ENCODE results near the gene RAD51D. TPM values are rescaled to one million over a fixed set of nuclear protein-coding genes. Genes with fewer than 3 reads are reported as not detected.
"Not testable (repeated sequence)": the region's sequence is repeated elsewhere in the genome, so short reads cannot be mapped to it uniquely, and the experiment has no call there.

RAD51D gene
- total RNA-seq, 1 donor from 2014 or later, result 35.2 TPM

- H3K27me3 Mint-ChIP-seq, result no peaks in the 10 kb centered on the region
- H3K27ac Mint-ChIP-seq, result no peak overlapping the region
- intact Hi-C loops (cut with micrococcal nuclease), result no loop called here
- peaks cover 13% of the 10 kb centered on the region for H3K36me3 Mint-ChIP-seq (ENCODE audit: low read depth)
- no peak for DNase-seq
- peaks cover 11% of the 10 kb centered on the region for H3K4me1 Mint-ChIP-seq
- no peak overlapping the region for H3K4me3 Mint-ChIP-seq
- no peaks in the 10 kb centered on the region for H3K9me3 Mint-ChIP-seq
These were observed 24.8 kb downstream of the RAD51D start for GRCh38 chr17:35094902-35095301.

- H3K4me1 Mint-ChIP-seq, result peaks cover 38% of the 10 kb centered on the region
- H3K36me3 Mint-ChIP-seq (ENCODE audit: low read depth); DNase-seq; intact Hi-C loops (cut with micrococcal nuclease); H3K4me3 Mint-ChIP-seq; H3K27ac Mint-ChIP-seq; H3K27me3 Mint-ChIP-seq; H3K9me3 Mint-ChIP-seq: not testable (repeated sequence)
These were observed 29.0 kb downstream of the RAD51D start for GRCh38 chr17:35090707-35091106.

GRCh38 chr17:35089586-35090296 is 29.9 kb downstream of the RAD51D start:
- Mint-ChIP-seq H3K4me3 (peak overlapping the region; percentile 89), H3K4me1 (peaks cover 44% of the 10 kb centered on the region), H3K27ac (peak overlapping the region; percentile 96), H3K9me3 (no peaks in the 10 kb centered on the region), H3K36me3 (ENCODE audit: low read depth) (peaks cover 2% of the 10 kb centered on the region), H3K27me3 (no peaks in the 10 kb centered on the region)
- intact Hi-C loops (cut with micrococcal nuclease), result loop anchor here (1.0 to 10.0 kb wide), 6 partner anchors 30 to 705 kb away; partner anchors contain the start of gene RAD51D
- DNase-seq, result no peak

- no peaks in the 10 kb centered on the region for H3K27me3 Mint-ChIP-seq
- peak overlapping the region; percentile 96 for H3K27ac Mint-ChIP-seq
These were observed 30.6 kb downstream of the RAD51D start for GRCh38 chr17:35088881-35089585.

GRCh38 chr17:35088356-35088880 is 31.2 kb downstream of the RAD51D start:
- Mint-ChIP-seq H3K9me3 (no peaks in the 10 kb centered on the region), H3K36me3 (ENCODE audit: low read depth) (peaks cover 2% of the 10 kb centered on the region), H3K27ac (peak overlapping the region; percentile 96), H3K4me3 (peak overlapping the region; percentile 95), H3K4me1 (peaks cover 44% of the 10 kb centered on the region), H3K27me3 (no peaks in the 10 kb centered on the region)
- peak; percentile 78 for DNase-seq
- intact Hi-C loops (cut with micrococcal nuclease), result loop anchor here (1.0 to 10.0 kb wide), 3 partner anchors 25 to 704 kb away; partner anchors contain the start of gene RFFL

More at GRCh38 chr17:35088881-35089585, 30.6 kb downstream of the RAD51D start:
- DNase-seq, result peak; percentile 97
- Mint-ChIP-seq H3K4me1 (peaks cover 44% of the 10 kb centered on the region), H3K4me3 (peak overlapping the region; percentile 95), H3K36me3 (ENCODE audit: low read depth) (peaks cover 2% of the 10 kb centered on the region), H3K9me3 (no peaks in the 10 kb centered on the region)
- intact Hi-C loops (cut with micrococcal nuclease), result loop anchor here (1.0 to 10.0 kb wide), 8 partner anchors 26 to 704 kb away; partner anchors contain the start of genes RAD51D and RFFL

GRCh38 chr17:35087731-35088355 is 31.8 kb downstream of the RAD51D start:
- Mint-ChIP-seq H3K27ac (peak overlapping the region; percentile 96), H3K4me1 (peaks cover 50% of the 10 kb centered on the region), H3K36me3 (ENCODE audit: low read depth) (peaks cover 2% of the 10 kb centered on the region), H3K27me3 (no peaks in the 10 kb centered on the region), H3K4me3 (peak overlapping the region; percentile 95), H3K9me3 (no peaks in the 10 kb centered on the region)
- DNase-seq, result peak; percentile 82
- intact Hi-C loops (cut with micrococcal nuclease), result loop anchor here (1.0 to 10.0 kb wide), 3 partner anchors 25 to 703 kb away; partner anchors contain the start of gene RFFL

- no peak for DNase-seq
These were observed 32.6 kb downstream of the RAD51D start for GRCh38 chr17:35086931-35087573.

GRCh38 chr17:35086164-35086563 is 33.5 kb downstream of the RAD51D start:
- Mint-ChIP-seq H3K9me3 (no peaks in the 10 kb centered on the region), H3K4me1 (peaks cover 62% of the 10 kb centered on the region), H3K27ac (no peak overlapping the region), H3K27me3 (no peaks in the 10 kb centered on the region), H3K4me3 (peak overlapping the region; percentile 4), H3K36me3 (ENCODE audit: low read depth) (peaks cover 2% of the 10 kb centered on the region)
- DNase-seq, result no peak
- intact Hi-C loops (cut with micrococcal nuclease), result loop anchor here (10.0 kb wide), 1 partner anchor 701 kb away; no protein-coding TSS in a partner anchor

More at GRCh38 chr17:35086931-35087573, 32.6 kb downstream of the RAD51D start:
- Mint-ChIP-seq H3K4me1 (peaks cover 57% of the 10 kb centered on the region), H3K27me3 (no peaks in the 10 kb centered on the region), H3K9me3 (no peaks in the 10 kb centered on the region), H3K36me3 (ENCODE audit: low read depth) (peaks cover 2% of the 10 kb centered on the region), H3K27ac (peak overlapping the region; percentile 96), H3K4me3 (peak overlapping the region; percentile 95)
- intact Hi-C loops (cut with micrococcal nuclease), result loop anchor here (10.0 kb wide), 1 partner anchor 702 kb away; no protein-coding TSS in a partner anchor

- Mint-ChIP-seq H3K9me3 (no peaks in the 10 kb centered on the region), H3K4me3 (no peak overlapping the region), H3K27ac (no peak overlapping the region), H3K36me3 (ENCODE audit: low read depth) (peaks cover 6% of the 10 kb centered on the region), H3K4me1 (peaks cover 70% of the 10 kb centered on the region), H3K27me3 (no peaks in the 10 kb centered on the region)
- DNase-seq, result no peak
- intact Hi-C loops (cut with micrococcal nuclease), result loop anchor here (10.0 kb wide), 1 partner anchor 700 kb away; no protein-coding TSS in a partner anchor
These were observed 34.7 kb downstream of the RAD51D start for GRCh38 chr17:35084987-35085386.

- no peak for DNase-seq
- no peaks in the 10 kb centered on the region for H3K9me3 Mint-ChIP-seq
- H3K27ac Mint-ChIP-seq, result no peak overlapping the region
- peaks cover 68% of the 10 kb centered on the region for H3K4me1 Mint-ChIP-seq
- H3K4me3 Mint-ChIP-seq, result no peak overlapping the region
- no peaks in the 10 kb centered on the region for H3K27me3 Mint-ChIP-seq
- intact Hi-C loops (cut with micrococcal nuclease), result loop anchor here (10.0 kb wide), 1 partner anchor 698 kb away; no protein-coding TSS in a partner anchor
- peaks cover 16% of the 10 kb centered on the region for H3K36me3 Mint-ChIP-seq (ENCODE audit: low read depth)
These were observed 36.6 kb downstream of the RAD51D start for GRCh38 chr17:35083071-35083470.

GRCh38 chr17:35082073-35082657 is 37.5 kb downstream of the RAD51D start:
- H3K27me3 Mint-ChIP-seq, result no peaks in the 10 kb centered on the region
- DNase-seq, result no peak
- peak overlapping the region; percentile 94 for H3K27ac Mint-ChIP-seq
- peak overlapping the region; percentile 49 for H3K4me3 Mint-ChIP-seq
- H3K36me3 Mint-ChIP-seq (ENCODE audit: low read depth), result peaks cover 18% of the 10 kb centered on the region
- H3K4me1 Mint-ChIP-seq, result peaks cover 67% of the 10 kb centered on the region
- no peaks in the 10 kb centered on the region for H3K9me3 Mint-ChIP-seq
- intact Hi-C loops (cut with micrococcal nuclease), result loop anchor here (1.0 to 10.0 kb wide), 2 partner anchors 8 to 697 kb away; no protein-coding TSS in a partner anchor

- Mint-ChIP-seq H3K4me3 (no peak overlapping the region), H3K27me3 (no peaks in the 10 kb centered on the region), H3K27ac (peak overlapping the region; percentile 66), H3K9me3 (no peaks in the 10 kb centered on the region), H3K36me3 (ENCODE audit: low read depth) (peaks cover 18% of the 10 kb centered on the region), H3K4me1 (peaks cover 64% of the 10 kb centered on the region)
- DNase-seq, result no peak
- intact Hi-C loops (cut with micrococcal nuclease), result loop anchor here (1.0 to 10.0 kb wide), 2 partner anchors 7 to 697 kb away; no protein-coding TSS in a partner anchor
These were observed 38.0 kb downstream of the RAD51D start for GRCh38 chr17:35081638-35082037.

Measured in activated CD4-positive, alpha-beta T cell treated with anti-CD3 and anti-CD28 coated beads, Interleukin-2, amount 10 ng/mL, durations not matched to agents 24 days and 14 days (primary cell).